NCI-H2029 treated with DMSO at 0.1 percent for 48 hours (cell line): ENCODE results near the gene CLN6.

Experiments
- DNase-seq: peaks from one replicate; lab custom pipeline; 2025; lab: John Stamatoyannopoulos, UW

CLN6 gene

DNA sequence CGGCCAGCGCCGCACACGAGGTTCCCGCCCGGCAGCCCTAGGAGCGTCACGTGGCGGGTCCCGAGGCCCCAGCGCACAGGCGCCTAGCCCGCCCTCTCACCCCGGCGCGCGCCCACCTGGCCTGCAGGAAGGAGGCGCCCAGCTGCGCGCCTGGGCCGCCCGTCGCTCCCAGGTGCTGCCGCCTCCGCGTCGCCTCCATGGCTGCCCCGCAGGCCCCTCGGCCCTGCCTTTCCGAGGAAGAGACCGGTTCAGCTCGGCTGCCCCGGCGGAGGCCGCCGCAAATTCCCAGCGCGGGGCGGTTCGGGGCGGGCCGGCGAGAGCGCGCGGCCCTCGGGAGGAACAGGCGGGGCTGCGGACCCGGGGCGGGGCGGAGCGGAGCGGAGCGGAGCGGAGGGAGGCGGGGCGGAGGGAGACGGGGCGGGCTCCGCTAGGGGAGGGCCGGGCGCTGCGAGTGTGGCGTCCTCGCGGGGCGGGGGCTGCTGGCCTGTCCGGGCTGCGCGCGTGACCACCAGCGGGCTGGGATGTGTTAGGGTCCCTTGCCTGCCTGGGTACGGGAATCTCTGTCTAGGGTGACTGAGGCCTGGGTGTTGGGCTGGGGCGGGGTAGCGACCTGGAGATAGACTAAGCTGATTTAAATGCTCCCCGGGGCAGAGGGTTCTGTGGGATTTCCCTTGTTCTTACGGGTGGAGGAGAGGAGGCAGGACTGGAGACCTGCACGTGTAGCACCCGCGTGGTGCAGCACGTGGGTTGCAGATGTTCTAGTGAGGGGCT, at the start of gene CLN6:
Gene CLN6 (minus strand): TSS at position 343 of the 771 bp plus-strand sequence. CDS start 144 bp downstream, at position 199.
- no peak for DNase-seq

DNA sequence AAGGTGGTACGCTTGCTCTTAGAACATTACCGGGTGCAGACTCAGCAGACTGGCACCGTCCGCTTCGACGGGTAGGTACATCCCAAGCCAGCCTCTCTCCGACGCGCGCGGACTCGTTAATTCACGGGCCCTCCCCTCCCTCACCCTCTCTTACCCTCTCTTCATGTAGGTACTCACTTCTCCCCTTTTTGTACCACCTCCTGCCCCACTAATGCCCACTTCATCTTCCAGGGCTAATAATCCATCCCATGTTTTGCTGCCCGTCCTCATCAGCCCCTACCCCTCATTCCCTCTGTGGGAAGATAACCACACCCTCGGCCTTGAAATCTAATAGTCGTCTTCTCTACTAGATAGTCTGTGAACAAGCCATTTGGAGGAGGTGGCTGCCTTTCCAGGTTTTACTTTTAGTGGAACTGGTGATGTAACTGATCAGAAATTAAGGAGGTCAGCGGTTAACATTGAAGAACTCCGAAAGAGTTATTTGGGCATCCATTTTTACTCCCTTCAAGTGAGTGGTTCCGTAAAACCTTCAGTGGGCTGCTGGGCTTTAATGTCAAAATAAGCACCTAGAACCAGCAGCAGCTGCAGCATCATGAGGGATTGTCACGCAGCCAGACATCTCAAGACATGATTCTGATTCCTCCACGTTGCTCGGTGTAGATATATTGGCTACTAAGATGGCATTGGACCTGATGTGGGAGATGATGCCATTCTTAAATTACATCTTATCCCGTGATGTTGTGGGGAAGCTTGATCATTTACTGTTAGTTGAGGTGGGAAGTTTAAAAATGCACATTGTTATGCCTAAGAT, 49.3 kb upstream of the CLN6 start:
- DNase-seq, result no peak

DNA sequence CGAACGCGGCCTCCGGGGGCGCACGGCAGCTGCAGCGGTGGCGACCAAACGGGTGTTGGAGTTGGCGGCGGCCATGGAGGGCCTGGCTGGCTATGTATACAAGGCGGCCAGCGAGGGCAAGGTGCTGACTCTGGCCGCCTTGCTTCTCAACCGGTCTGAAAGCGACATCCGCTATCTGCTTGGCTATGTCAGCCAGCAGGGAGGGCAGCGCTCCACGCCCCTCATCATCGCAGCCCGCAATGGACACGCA, 48.7 kb upstream of the CLN6 start:
- DNase-seq, result no peak

- peak; percentile 39 for DNase-seq
Measured at GRCh38 chr15:68277603-68278344, 48.2 kb upstream of the CLN6 start, which contains the start of gene FEM1B. TSS of gene FEM1B (plus strand) at chr15:68277745. CDS start at chr15:68278418, 673 bp downstream.

DNA sequence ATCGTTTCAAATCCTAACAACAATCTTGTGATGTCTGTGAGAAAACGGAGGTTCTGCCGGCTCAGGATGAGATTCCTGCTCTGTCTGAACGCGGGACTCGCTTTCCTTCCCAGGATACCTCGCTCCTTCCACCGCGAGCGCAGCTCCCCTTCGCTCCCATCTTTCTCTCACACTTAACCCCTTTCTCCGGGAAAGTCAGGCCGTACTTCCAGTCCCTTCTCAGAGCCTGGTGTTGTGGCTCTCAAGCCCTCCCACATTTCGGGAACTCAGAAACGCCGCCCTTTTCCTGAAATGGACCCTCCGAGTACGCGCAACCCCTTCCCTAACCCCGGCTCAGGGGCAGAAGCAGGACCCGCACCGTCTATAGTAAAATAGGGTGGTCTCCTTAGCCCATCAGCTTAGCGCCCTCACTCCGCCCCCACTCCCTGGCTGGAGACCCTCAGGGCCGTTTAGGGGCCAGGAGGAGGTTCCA, 47.6 kb upstream of the CLN6 start:
- DNase-seq, result no peak

GRCh38 chr15:68276668-68277067, 47.1 kb upstream of the CLN6 start:
- no peak for DNase-seq

GRCh38 chr15:68275165-68275746, 45.7 kb upstream of the CLN6 start:
- peak; percentile 43 for DNase-seq

DNA sequence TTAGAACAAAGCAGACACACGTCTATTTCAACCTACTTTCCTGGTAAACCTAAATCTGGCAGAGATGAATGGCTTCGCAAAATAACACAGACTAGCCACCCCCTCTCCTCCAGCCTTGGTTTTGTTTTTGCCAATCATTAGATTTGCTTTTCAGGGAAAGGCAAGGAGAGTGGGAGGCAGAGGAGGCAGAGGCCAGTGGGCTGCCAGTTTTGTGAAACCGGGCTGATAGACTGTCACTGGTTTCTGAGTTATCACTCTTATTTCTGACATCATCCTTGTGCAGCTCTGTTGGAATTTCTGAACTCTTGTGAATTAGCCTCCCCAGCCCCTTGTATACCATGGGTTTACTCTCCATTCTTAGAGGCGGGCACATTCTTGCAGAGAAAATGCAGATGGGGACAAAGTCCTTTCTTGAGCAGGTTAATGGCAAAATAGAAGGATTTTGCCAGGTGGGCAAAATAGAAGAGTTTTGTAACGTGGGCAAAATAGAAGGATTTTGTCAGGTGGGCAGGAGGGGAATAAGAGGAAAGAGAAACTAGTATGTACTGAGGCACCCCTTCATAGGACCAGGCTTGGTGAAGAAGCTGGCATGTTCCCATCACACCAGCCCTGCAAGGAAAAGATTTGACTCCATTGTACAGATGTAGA, 44.8 kb upstream of the CLN6 start:
- no peak for DNase-seq

GRCh38 chr15:68272721-68273271, 43.3 kb upstream of the CLN6 start:
- no peak for DNase-seq

DNA sequence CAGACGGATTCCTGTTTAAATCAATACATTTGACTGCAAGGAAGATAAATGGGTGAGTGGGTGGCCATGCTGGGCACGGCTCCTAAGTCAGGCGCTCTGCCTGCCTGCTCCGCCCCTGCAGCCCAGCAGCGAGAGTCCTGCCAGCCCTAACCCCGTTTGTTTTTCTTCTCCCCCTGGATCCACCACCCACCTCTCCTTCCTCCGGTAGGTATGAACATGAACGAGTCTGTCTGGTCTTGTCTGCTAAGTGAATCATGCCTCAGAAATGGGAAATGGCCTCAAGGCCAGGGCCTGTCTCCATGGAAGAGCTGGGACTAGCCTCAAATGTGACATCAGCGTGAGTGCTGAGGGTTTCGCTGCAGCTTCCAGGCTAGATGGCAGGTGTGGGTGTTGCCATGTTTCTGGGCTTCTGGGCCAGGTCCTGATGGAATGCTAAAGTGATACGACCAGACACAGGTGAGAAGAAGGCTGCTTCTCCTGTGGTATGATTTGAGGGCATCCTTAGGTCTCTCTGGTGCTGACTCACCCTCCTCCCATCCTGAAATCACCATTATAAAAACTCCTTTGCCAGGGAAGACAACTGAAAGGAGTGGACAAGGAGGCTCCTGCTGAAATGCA, 42.4 kb upstream of the CLN6 start:
- DNase-seq, result no peak

DNA sequence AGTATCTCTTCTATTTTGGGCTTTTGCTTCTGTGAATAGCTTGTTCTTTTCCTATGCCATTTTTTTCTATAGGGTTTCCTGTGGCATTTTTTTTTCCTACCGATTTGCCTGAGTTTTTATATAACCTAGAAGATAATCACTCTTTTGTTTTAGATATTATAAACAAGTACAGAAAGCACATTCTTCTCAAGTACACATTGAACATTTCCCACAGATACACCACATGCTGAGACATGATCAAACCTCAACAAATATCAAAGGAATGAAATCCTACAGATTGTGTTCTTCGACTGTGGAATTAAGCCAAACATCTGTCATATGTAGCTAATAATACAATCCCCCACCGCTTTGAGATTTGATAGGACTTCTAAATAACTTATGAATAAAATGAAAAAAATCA, 38.9 kb upstream of the CLN6 start:
- DNase-seq, result no peak

GRCh38 chr15:68265674-68266073, 36.1 kb upstream of the CLN6 start:
- DNase-seq, result no peak

- no peak for DNase-seq
Measured at GRCh38 chr15:68265081-68265480, 35.6 kb upstream of the CLN6 start.

DNA sequence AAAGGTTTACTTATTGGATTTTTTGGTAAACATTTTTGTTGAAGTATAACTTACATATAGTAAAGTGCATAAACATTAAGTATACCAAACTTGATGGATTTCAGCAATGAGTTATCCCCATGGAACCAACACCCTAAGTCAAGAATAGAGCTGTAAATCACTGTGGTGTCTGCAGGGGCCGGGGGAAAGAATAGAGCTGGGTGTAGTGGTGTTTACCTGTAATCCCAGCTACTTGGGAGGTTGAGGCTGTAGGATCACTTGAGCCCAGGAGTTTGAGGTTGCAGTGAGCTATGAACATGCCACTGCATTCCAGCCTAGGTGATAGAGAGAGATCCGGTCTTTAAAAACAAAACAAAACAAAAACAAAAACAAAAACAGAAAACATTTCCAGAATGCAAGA, 34.8 kb upstream of the CLN6 start:
- no peak for DNase-seq

DNA sequence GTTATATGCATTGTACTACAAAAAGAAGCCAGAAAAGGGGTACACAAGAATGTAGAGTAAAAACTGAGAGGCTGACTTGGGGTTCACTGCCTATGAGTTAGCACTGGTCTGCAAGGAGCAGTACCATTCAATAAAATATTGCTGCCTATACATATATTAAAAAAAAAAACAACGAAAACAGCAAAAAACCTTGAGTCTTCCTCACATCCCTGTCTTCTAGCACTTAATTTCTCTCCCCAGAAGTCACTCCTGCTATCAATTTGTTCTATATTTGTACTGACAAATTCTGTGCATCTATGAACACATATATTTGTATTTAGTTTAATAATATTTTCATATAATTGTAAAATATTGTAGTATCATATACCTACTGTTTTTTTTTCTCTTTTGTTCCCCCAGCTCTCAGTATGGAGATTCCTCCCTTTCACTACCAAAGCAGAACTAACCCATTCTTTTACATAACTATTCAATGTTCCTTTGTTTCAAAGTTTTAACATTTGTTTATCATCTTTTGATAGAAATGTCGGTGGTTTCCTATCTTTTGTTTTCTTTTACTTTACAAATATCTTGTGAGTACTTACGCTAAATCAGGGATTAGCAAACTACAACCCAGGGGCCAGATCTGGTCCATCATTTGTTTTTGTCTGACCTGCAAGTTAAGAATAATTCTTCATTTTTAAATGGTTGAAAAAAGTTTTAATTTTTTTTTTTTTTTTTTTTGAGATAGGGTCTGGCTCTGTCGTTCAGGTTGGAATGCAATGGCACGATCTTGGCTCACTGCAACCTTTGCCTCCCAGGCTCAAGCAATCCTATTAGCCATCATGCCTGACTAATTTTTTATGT, 33.2 kb upstream of the CLN6 start:
- DNase-seq, result no peak

GRCh38 chr15:68261980-68262379, 32.5 kb upstream of the CLN6 start:
- no peak for DNase-seq

DNA sequence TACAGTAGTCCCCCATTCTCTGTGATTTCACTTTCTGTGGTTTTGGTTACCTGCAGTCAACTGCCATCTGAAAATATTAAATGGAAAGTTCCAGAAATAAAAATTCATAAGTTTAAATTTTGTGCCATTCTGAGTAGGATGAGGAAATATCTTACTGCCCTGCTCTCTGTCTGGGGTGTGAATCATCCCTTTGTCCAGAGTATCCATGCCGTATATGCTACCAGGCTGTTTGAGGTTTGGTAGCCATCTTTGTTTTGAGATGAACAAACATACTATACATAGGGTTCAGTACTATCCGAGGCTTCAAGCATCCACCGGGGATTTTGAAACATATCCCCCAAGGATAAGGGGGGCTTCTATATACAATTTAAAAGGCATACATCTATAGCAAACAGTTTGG, 31.7 kb upstream of the CLN6 start:
- no peak for DNase-seq

GRCh38 chr15:68259883-68260282, 30.4 kb upstream of the CLN6 start:
- DNase-seq, result peak; percentile 31

DNA sequence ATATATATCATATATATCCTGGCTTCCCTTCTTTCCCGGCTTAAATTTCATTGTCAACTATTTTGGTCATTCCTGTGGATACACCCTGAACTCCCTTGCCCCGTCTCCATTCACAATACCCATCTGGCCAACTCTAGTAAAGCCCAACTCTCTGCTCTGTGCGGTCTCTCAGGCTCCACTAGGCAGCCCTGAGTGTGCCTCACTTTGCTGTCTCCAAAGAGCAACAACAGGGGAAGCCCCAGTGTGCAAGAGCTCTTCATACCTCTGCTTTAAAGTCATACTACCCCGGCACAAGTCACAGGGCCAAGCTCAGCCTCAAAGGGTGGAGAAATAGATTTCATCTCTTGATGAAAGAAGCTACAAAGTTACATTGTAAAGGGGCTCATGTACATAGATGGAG, 29.2 kb upstream of the CLN6 start:
- no peak for DNase-seq
